Measurements from ENCODE around the gene SPATA45.

Gene SPATA45

DNA sequence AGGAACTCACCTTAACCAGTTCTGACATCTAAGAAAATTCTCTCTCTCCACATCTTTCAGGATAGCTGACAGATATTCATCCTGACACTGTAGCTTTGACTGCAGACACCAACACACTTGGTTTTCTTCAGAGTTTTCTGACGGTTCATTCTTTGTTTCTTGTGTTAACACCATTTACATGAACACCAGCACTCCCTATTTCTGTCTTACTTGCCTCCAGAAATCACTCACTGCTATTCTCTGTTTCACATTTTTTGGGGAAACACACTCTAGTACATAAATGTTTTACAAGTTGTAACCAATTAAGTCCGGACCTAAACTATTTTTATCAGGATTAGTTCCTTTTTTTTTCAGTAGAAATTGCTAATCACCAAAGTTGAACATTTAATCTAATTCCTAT, 26.1 kb upstream of the SPATA45 start (continued):
- TF ChIP-seq, protein P1, sequence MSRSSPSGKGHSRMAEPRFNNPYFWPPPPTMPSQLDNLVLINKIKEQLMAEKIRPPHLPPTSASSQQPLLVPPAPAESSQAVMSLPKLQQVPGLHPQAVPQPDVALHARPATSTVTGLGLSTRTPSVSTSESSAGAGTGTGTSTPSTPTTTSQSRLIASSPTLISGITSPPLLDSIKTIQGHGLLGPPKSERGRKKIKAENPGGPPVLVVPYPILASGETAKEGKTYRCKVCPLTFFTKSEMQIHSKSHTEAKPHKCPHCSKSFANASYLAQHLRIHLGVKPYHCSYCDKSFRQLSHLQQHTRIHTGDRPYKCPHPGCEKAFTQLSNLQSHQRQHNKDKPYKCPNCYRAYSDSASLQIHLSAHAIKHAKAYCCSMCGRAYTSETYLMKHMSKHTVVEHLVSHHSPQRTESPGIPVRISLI (tag by site-specific recombination; IDR thresholded peaks at IDR 0.05) = no peak
- TF ChIP-seq ZNF23 (tag by site-specific recombination; IDR thresholded peaks at IDR 0.05; ENCODE audit: borderline replicate concordance) = no peak
- TF ChIP-seq ZNF169 (tag by site-specific recombination; IDR thresholded peaks at IDR 0.05) = no peak
- TF ChIP-seq, protein P2, sequence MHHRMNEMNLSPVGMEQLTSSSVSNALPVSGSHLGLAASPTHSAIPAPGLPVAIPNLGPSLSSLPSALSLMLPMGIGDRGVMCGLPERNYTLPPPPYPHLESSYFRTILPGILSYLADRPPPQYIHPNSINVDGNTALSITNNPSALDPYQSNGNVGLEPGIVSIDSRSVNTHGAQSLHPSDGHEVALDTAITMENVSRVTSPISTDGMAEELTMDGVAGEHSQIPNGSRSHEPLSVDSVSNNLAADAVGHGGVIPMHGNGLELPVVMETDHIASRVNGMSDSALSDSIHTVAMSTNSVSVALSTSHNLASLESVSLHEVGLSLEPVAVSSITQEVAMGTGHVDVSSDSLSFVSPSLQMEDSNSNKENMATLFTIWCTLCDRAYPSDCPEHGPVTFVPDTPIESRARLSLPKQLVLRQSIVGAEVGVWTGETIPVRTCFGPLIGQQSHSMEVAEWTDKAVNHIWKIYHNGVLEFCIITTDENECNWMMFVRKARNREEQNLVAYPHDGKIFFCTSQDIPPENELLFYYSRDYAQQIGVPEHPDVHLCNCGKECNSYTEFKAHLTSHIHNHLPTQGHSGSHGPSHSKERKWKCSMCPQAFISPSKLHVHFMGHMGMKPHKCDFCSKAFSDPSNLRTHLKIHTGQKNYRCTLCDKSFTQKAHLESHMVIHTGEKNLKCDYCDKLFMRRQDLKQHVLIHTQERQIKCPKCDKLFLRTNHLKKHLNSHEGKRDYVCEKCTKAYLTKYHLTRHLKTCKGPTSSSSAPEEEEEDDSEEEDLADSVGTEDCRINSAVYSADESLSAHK (tag by site-specific recombination; IDR thresholded peaks at IDR 0.05) = no peak
- no peak for TF ChIP-seq ZFP41 (tag by site-specific recombination; IDR thresholded peaks at IDR 0.05; ENCODE audit: borderline replicate concordance)

DNA sequence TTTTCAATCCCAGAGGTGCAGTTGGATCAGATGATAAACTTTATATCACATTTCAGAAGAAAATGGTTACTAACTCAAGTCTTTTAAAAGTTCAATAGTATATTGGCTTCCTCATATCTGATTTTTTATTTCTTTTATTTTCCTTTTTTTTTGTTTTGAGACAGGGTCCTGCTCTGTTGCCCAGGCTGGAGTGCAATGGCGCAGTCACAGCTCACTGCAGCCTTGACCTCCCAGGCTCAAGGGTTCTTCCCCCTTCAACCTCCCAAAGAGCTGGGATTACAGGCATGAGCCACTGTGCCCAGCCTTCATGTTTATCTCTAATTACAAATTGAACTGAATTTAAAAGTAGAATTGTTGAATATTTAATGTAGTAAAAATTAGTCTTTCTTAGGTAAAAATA, 24.5 kb upstream of the SPATA45 start:
- peaks cover 54 to 74% of the 10 kb centered on the region in 2 experiments for H3K36me3 ChIP-seq (ENCODE audit: control insufficient read depth in 2 of 2, insufficient read depth in 1 of 2, low read length in 2 of 2)
- H3K4me3 ChIP-seq (ENCODE audit: low read depth, low read length) = no peak overlapping the region
- POLR2A ChIA-PET = no interaction called here
- H3K27ac ChIP-seq (ENCODE audit: extremely low read depth, low read depth, low read length) = no peak overlapping the region
- TF ChIP-seq HOXC10 (CRISPR knock-in tag; IDR thresholded peaks at IDR 0.05) (no peak), ZNF335 (tag by site-specific recombination; conservative IDR thresholded peaks at IDR 0.05) (no peak), ZSCAN5A (tag by site-specific recombination; IDR thresholded peaks at IDR 0.05) (no peak), ZNF692 (tag by site-specific recombination; IDR thresholded peaks at IDR 0.05) (no peak), ZNF214 (tag by site-specific recombination; IDR thresholded peaks at IDR 0.05; ENCODE audit: borderline replicate concordance) (no peak), ZNF146 (tag by site-specific recombination; IDR thresholded peaks at IDR 0.05) (no peak)
- no peaks in the 10 kb centered on the region for H3K9me3 ChIP-seq (ENCODE audit: control insufficient read depth, insufficient read depth, low read depth, low read length)
- H3K4me1 ChIP-seq (ENCODE audit: control insufficient read depth, insufficient read depth, low read length) = no peaks in the 10 kb centered on the region
- CTCF ChIA-PET = no interaction called here

DNA sequence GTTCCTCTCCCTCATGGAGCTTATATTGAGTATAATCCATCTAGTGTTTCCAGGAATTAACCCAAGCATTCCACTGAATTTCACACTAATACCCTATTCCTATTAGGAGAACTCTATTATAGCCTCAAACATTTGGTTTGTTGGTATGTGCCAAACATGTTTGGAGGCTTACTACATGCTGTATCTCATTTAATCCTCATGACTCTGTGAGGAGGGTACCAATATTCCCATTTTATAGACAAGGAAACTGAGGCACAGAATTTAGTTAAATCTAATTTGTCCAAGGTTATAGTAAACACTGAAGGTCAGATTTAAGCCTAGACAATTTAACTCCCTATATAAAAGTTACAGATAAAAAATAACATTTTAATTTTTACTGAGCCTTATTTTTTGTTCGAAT, 19.7 kb upstream of the SPATA45 start:
- H3K9me3 ChIP-seq (ENCODE audit: control insufficient read depth, insufficient read depth, low read depth, low read length) = no peaks in the 10 kb centered on the region
- ChIA-PET POLR2A (interaction anchor here (0.5 kb wide), 1 partner anchor 149 kb away, joined by 11 read pairs; no protein-coding TSS in a partner anchor), CTCF (no interaction called here)
- no peak overlapping the region for H3K4me3 ChIP-seq (ENCODE audit: low read depth, low read length)
- H3K27ac ChIP-seq (ENCODE audit: extremely low read depth, low read depth, low read length) = no peak overlapping the region
- peaks cover 2% of the 10 kb centered on the region; the same call in 1 of the 2 replicates for H3K4me1 ChIP-seq (ENCODE audit: control insufficient read depth, insufficient read depth, low read length)
- peaks cover 47 to 63% of the 10 kb centered on the region in 2 experiments for H3K36me3 ChIP-seq (ENCODE audit: control insufficient read depth in 2 of 2, insufficient read depth in 1 of 2, low read length in 2 of 2)
- TF ChIP-seq GLIS2 (tag by site-specific recombination; IDR thresholded peaks at IDR 0.05) = no peak
- no peak for TF ChIP-seq ZNF768 (tag by site-specific recombination; IDR thresholded peaks at IDR 0.05)
- peak; percentile 70 for TF ChIP-seq ZNF664 (tag by site-specific recombination; IDR thresholded peaks at IDR 0.05)
